Lung (tissue), 16 donors: ENCODE data around the gene FAM47A. TPM values are rescaled to one million over a fixed set of nuclear protein-coding genes. Genes with fewer than 3 reads are reported as not detected.

ENCODE experiments used
- ATAC-seq: fragments of 200-7000 bp; cut with Tn5 transposase; one replicate; pipeline ENCODE4 v1.9.1; 2020; ENCODE audit warnings: moderate number of reproducible peaks; ENCODE audit not compliant: insufficient read depth, low FRiP score
- DNase-seq, 3 donors: peaks; one replicate each; pipeline ENCODE4 v3.0.0-alpha.2; 2013 to 2017
- H3K27ac ChIP-seq, 2 donors: one replicate each; pipeline ENCODE4 v1.5.1; 2013; ENCODE audit warnings: mild to moderate bottlenecking in 2 of 2, moderate library complexity in 2 of 2, control low read depth in 1 of 2, inconsistent platforms in 1 of 2, low read depth in 1 of 2, low read length in 1 of 2
- H3K27me3 ChIP-seq, 3 donors: one replicate each; pipeline ENCODE4 v1.5.1; 2013; ENCODE audit warnings: low read length in 2 of 3; ENCODE audit not compliant: control insufficient read depth in 3 of 3, insufficient read depth in 3 of 3
- H3K36me3 ChIP-seq, 4 donors: one replicate each; pipeline ENCODE4 v1.5.1; 2013; ENCODE audit warnings: low read length in 4 of 4, mild to moderate bottlenecking in 1 of 4, moderate library complexity in 1 of 4; ENCODE audit not compliant: control insufficient read depth in 4 of 4, insufficient read depth in 4 of 4
- H3K4me1 ChIP-seq, 5 donors: one replicate each; pipeline ENCODE4 v1.5.1; 2013; ENCODE audit warnings: low read length in 5 of 5, mild to moderate bottlenecking in 2 of 5, moderate library complexity in 1 of 5; ENCODE audit not compliant: control insufficient read depth in 5 of 5, insufficient read depth in 5 of 5
- H3K4me3 ChIP-seq: one replicate; pipeline ENCODE4 v1.5.1; 2013; ENCODE audit warnings: mild to moderate bottlenecking, control low read depth, moderate library complexity
- H3K9ac ChIP-seq, 2 donors: one replicate each; pipeline ENCODE4 v1.5.1; 2013; ENCODE audit warnings: low read length in 2 of 2, control low read depth in 1 of 2; ENCODE audit not compliant: insufficient read depth in 1 of 2
- H3K9me3 ChIP-seq, 4 donors: one replicate each; pipeline ENCODE4 v1.5.1; 2013; ENCODE audit warnings: low read length in 3 of 4, mild to moderate bottlenecking in 1 of 4, moderate library complexity in 1 of 4; ENCODE audit not compliant: control insufficient read depth in 4 of 4, insufficient read depth in 3 of 4
- WGBS, 2 donors: extraction: QIAGEN DNeasy Blood & Tissue Kit; methylation state at CpG; one replicate each; pipeline ENCODE4 v1.1.7; 2013; 5-methylcytosine and 5-hydroxymethylcytosine counted together
- long read RNA-seq, 5 donors: transcript quantifications; one replicate each; lab custom pipeline, GENCODE V29; 2026
- polyA plus RNA-seq, 2 donors: library from polyadenylated mRNA; stranded (reverse); fragments of 200-250 nt; gene quantifications; one replicate each; pipeline ENCODE4 v1.2.1, GENCODE V29; 2013
- total RNA-seq, 2 donors: library from RNA; depleted of rRNA in 1 of 2; stranded (reverse); fragments of >200 nt in 1 of 2; gene quantifications; one replicate each; pipeline ENCODE4 v1.2.1, GENCODE V29; 2014 to 2021
- TF ChIP-seq, protein P1 (sequence below): IDR thresholded peaks from 2 replicates; pipeline ENCODE4 v1.5.1; 2012; ENCODE audit warnings: mild to moderate bottlenecking; ENCODE audit errors: control extremely low read depth, extremely low read depth
- donor health status: control.
- donor health status: control.
- donor health status: Bipolar disorder and iron deficiency.
- donor health status: healthy.
- donor health status: DM: yes; HTN: yes; CAD: no.

FAM47A gene
- total RNA-seq (not detected), polyA plus RNA-seq (not detected)
- long read RNA-seq, donor 1, result 0 reads
- long read RNA-seq, donor 2, result 0 reads
- long read RNA-seq, donor 3, result 0 reads
- long read RNA-seq, donor 4, result 0 reads
- long read RNA-seq, donor 5, result 0 reads

DNA sequence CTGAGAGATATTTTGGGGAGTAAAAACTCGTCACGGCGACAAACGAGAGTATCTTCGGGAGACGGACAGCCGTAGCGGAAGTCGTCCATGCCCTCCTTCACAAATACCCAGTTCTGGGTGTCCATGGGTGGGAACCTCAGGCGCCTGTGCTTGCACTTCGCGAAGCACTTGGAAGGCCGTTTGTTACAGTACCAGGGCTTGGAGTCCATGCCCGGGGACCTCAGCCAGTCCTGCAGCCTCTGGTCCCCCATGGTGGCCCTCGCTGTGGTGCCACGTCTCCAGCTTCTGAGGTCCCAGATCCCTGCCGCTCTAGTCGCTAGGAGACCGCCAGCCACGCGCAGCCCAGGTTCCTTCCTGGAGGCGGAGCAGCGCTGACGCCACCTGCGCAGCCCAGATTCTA is at the start of gene FAM47A:
Gene FAM47A, minus strand, starts transcription at position 287 of the 400 bp plus-strand sequence. Its CDS starts 36 bp downstream, at position 251.
- TF ChIP-seq, protein P1, sequence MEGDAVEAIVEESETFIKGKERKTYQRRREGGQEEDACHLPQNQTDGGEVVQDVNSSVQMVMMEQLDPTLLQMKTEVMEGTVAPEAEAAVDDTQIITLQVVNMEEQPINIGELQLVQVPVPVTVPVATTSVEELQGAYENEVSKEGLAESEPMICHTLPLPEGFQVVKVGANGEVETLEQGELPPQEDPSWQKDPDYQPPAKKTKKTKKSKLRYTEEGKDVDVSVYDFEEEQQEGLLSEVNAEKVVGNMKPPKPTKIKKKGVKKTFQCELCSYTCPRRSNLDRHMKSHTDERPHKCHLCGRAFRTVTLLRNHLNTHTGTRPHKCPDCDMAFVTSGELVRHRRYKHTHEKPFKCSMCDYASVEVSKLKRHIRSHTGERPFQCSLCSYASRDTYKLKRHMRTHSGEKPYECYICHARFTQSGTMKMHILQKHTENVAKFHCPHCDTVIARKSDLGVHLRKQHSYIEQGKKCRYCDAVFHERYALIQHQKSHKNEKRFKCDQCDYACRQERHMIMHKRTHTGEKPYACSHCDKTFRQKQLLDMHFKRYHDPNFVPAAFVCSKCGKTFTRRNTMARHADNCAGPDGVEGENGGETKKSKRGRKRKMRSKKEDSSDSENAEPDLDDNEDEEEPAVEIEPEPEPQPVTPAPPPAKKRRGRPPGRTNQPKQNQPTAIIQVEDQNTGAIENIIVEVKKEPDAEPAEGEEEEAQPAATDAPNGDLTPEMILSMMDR, result no peak
- ATAC-seq, result no peak
- Histone ChIP-seq H3K9ac (no peak within 1 kb of the TSS), H3K27ac (no peak within 1 kb of the TSS), H3K9me3 (peaks cover 0 to 3% (median 0%) of the 10 kb centered on the region in 4 donors), H3K27me3 (no peaks in the 10 kb centered on the region), H3K4me1 (no peaks in the 10 kb centered on the region), H3K4me3 (no peak within 1 kb of the TSS), H3K36me3 (no peaks in the 10 kb centered on the region)
- no peak for DNase-seq
- WGBS, 2 donors, result 82 to 97% methylated on average over 24 to 25 of the region's 25 CpGs

DNA sequence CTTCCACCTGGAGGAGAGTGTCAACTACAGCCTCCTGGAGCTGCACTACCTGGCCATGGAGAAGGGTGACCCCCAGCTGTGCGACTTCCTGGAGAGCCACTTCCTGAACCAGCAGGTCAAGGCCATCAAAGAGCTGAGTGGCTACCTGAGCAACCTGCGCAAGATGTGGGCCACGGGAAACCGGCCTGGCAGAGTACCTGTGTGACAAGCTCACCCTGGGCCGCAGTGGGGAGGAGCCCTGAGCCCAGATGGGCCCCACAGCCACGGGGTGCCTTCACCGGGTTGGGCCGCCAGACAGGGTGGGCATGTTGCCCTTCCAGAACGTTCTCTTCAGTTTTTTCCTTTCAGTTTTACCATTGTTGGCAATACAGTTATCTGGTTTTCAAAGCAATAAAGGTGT is 15.2 kb upstream of the FAM47A start:
- Histone ChIP-seq H3K4me1 (no peaks in the 10 kb centered on the region), H3K4me3 (no peak overlapping the region), H3K36me3 (no peaks in the 10 kb centered on the region), H3K9ac (no peak overlapping the region), H3K27me3 (peaks cover 0 to 2% (median 0%) of the 10 kb centered on the region in 3 donors), H3K27ac (no peak overlapping the region), H3K9me3 (no peaks in the 10 kb centered on the region)
- TF ChIP-seq, protein P1, result no peak
- 80 to 85% methylated on average over 6 to 9 of the region's 9 CpGs for WGBS, 2 donors
- no peak for DNase-seq
- ATAC-seq, result no peak

DNA sequence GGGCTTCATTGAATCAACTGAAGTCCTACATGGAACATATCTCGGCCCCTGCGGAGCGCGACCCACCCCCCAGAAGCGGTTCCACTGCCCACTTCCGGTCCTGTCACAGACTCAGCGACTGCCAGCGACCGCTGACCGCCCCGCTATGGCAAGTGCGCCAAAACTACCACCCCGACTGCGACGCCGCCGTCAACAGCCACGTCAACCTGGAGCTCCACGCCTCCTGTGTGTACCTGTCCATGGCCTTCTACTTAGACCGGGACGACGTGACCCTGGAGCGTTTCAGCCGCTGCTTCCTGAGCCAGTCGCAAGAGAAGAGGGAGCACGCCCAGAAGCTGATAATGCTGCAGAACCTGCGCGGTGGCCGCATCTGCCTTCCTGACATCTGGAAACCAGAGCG is 14.8 kb upstream of the FAM47A start:
- Histone ChIP-seq H3K27ac (no peak overlapping the region), H3K4me1 (no peaks in the 10 kb centered on the region), H3K36me3 (no peaks in the 10 kb centered on the region), H3K9ac (no peak overlapping the region), H3K9me3 (no peaks in the 10 kb centered on the region), H3K27me3 (peaks cover 0 to 2% (median 0%) of the 10 kb centered on the region in 3 donors), H3K4me3 (no peak overlapping the region)
- TF ChIP-seq, protein P1, result no peak
- no peak for ATAC-seq
- 75 to 96% methylated on average over 30 of the region's 30 CpGs for WGBS, 2 donors
- no peak for DNase-seq

DNA sequence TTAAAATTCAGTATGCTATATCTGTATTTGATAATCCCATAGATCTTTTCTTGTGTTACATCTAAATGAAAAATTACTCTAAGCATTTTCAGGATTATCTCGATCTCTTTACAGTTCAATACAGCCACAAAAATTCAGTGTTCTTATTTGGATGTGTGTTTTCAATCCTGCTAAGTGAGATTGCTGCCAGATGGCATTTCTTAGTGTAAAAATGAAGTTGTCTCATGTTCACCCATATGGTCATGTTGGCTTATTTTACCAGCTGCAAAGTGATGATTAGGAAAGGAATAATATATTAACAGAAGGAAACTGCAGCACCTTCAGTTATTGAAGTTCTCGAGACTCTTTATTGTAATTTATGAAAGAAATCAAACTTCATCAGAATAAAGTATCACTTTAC is 12.1 kb upstream of the FAM47A start:
- 69 to 82% methylated on average over 2 of the region's 2 CpGs for WGBS, 2 donors
- no peak overlapping the region for H3K9ac ChIP-seq
- H3K4me3 ChIP-seq, result no peak overlapping the region
- no peaks in the 10 kb centered on the region for H3K27me3 ChIP-seq
- ATAC-seq, result no peak
- no peak overlapping the region for H3K27ac ChIP-seq
- no peaks in the 10 kb centered on the region for H3K9me3 ChIP-seq
- TF ChIP-seq, protein P1, result no peak
- no peaks in the 10 kb centered on the region for H3K4me1 ChIP-seq
- DNase-seq, result no peak
- H3K36me3 ChIP-seq, result no peaks in the 10 kb centered on the region
